HCT116 (cell line): ENCODE measurements around the gene RYR2. TPM values are rescaled to one million over a fixed set of nuclear protein-coding genes. Genes with fewer than 3 reads are reported as not detected.

Source experiments
- ATAC-seq: fragments of 200-7000 bp; cut with Tn5 transposase; 2 replicates; pipeline ENCODE4 v1.9.1; 2020; ENCODE audit warnings: mild to moderate bottlenecking, moderate library complexity
- BruUV-seq: library from RNA; stranded (reverse); fragments of 400-500 nt; replicated peaks from 2 replicates; lab custom pipeline; 2021; lab: Mats Ljungman, UMichigan
- CTCF ChIA-PET: fragments of 300-600 bp; sonication (Branson Sonifier 250); formaldehyde crosslinking; loops from one replicate; lab custom pipeline; 2021; ENCODE audit warnings: antibody characterized with exemption; lab: Charles Lee
- POLR2A ChIA-PET: fragments of 300-600, 350-600 bp; sonication (Branson Sonifier 250); formaldehyde crosslinking; loops from one replicate; lab custom pipeline; 2021; ENCODE audit warnings: antibody characterized with exemption; lab: Charles Lee
- RAD21 ChIA-PET, 2 experiments: fragments of 300-600 bp; sonication (Branson Sonifier 250); formaldehyde crosslinking; loops; one replicate each; lab custom pipeline; 2023; ENCODE audit warnings: low total read pairs in 2 of 2; ENCODE audit not compliant: uncharacterized antibody in 2 of 2, unreplicated experiment in 2 of 2, low non-redundant PET in 1 of 2; lab: Charles Lee
- DNase-seq: peaks from one replicate; pipeline ENCODE4 v3.0.0-alpha.2; 2010; ENCODE audit warnings: low read depth, low spot score
- H2AFZ ChIP-seq: fragments of 200-600 bp; shearing (Covaris generic), sonication (generic); 2 replicates; pipeline ENCODE4 v1.6.1; 2017; ENCODE audit warnings: low read depth, mixed run types, mixed read lengths, antibody characterized with exemption, low read length; ENCODE audit not compliant: poor library complexity, severe bottlenecking
- H3K27ac ChIP-seq: 2 replicates; pipeline ENCODE4 v1.5.1; 2012; ENCODE audit warnings: low read depth, low read length
- H3K27me3 ChIP-seq: fragments of 200-600 bp; sonication (generic); 2 replicates; pipeline ENCODE4 v1.6.1; 2016; ENCODE audit warnings: mixed run types, low read length, mixed read lengths; ENCODE audit not compliant: insufficient read depth
- H3K36me3 ChIP-seq, 2 experiments: fragments of 200-500 bp in 1 of 2; fragments of 200-600 bp in 1 of 2; sonication (Bioruptor generic) in 1 of 2; sonication (generic) in 1 of 2; 2 replicates each; pipeline versions ENCODE4 v1.5.1 to v1.6.1; 2014 to 2016; ENCODE audit warnings: low read length in 2 of 2, inconsistent platforms in 1 of 2, mixed read lengths in 1 of 2, mixed run types in 1 of 2; ENCODE audit not compliant: insufficient read depth in 2 of 2, control insufficient read depth in 1 of 2
- H3K4me1 ChIP-seq, 2 experiments: fragments of 200-600 bp in 1 of 2; sonication (generic) in 1 of 2; 2 replicates each; pipeline versions ENCODE4 v1.5.1 to v1.6.1; 2012 to 2017; ENCODE audit warnings: low read length in 2 of 2, inconsistent platforms in 1 of 2, mild to moderate bottlenecking in 1 of 2, mixed read lengths in 1 of 2, mixed run types in 1 of 2, moderate library complexity in 1 of 2; ENCODE audit not compliant: insufficient read depth in 2 of 2, control insufficient read depth in 1 of 2
- H3K4me2 ChIP-seq: fragments of 200-600 bp; sonication (generic); 2 replicates; pipeline ENCODE4 v1.6.1; 2017; ENCODE audit warnings: mixed run types, low read length, mixed read lengths
- H3K4me3 ChIP-seq, 2 experiments: fragments of 200-600 bp in 1 of 2; sonication (generic) in 1 of 2; replicated peaks in 1 of 2; 2 replicates each; pipeline ENCODE4 v1.5.1; 2011 to 2016; ENCODE audit warnings: low read length in 2 of 2, control low read depth in 1 of 2, low read depth in 1 of 2, mild to moderate bottlenecking in 1 of 2, mixed read lengths in 1 of 2, mixed run types in 1 of 2
- H3K79me2 ChIP-seq: fragments of 200-600 bp; sonication (generic); 2 replicates; pipeline ENCODE4 v1.6.1; 2017; ENCODE audit warnings: mild to moderate bottlenecking, mixed run types, low read length, moderate library complexity, mixed read lengths; ENCODE audit not compliant: insufficient read depth
- H3K9ac ChIP-seq: fragments of 200-600 bp; sonication (generic); 2 replicates; pipeline ENCODE4 v1.6.1; 2016; ENCODE audit warnings: low read length, mixed read lengths
- H3K9me2 ChIP-seq: fragments of 200-600 bp; sonication (generic), shearing (Covaris generic); 2 replicates; pipeline ENCODE4 v1.6.1; 2017; ENCODE audit warnings: mixed run types, mild to moderate bottlenecking, moderate library complexity; ENCODE audit not compliant: insufficient read depth
- H3K9me3 ChIP-seq, 2 experiments: fragments of 200-500 bp in 1 of 2; fragments of 200-600 bp in 1 of 2; sonication (Bioruptor generic) in 1 of 2; sonication (generic) in 1 of 2; 2 replicates each; pipeline ENCODE4 v1.6.1; 2014 to 2017; ENCODE audit warnings: low read length in 2 of 2, mixed read lengths in 2 of 2, inconsistent platforms in 1 of 2, low read depth in 1 of 2, mild to moderate bottlenecking in 1 of 2, mixed run types in 1 of 2, moderate library complexity in 1 of 2; ENCODE audit not compliant: control insufficient read depth in 1 of 2, insufficient read depth in 1 of 2
- H4K20me1 ChIP-seq: fragments of 200-600 bp; sonication (generic), shearing (Covaris generic); 2 replicates; pipeline ENCODE4 v1.6.1; 2017; ENCODE audit warnings: mixed run types, mild to moderate bottlenecking, moderate library complexity; ENCODE audit not compliant: insufficient read depth
- CEBPB ChIP-seq: IDR thresholded peaks from 2 replicates; pipeline ENCODE4 v1.6.1; 2012; ENCODE audit warnings: low read depth
- EGR1 ChIP-seq: IDR thresholded peaks from 2 replicates; pipeline ENCODE4 v1.6.1; 2012; ENCODE audit warnings: low read depth
- ELF1 ChIP-seq: IDR thresholded peaks from 2 replicates; pipeline ENCODE4 v1.6.1; 2012; ENCODE audit warnings: low read depth, borderline replicate concordance
- EZH2 ChIP-seq: fragments of 200-600 bp; sonication (generic); IDR thresholded peaks from 2 replicates; pipeline ENCODE4 v1.6.1; 2017; ENCODE audit warnings: antibody characterized with exemption, mixed run types
- EZH2phosphoT487 ChIP-seq: fragments of 200-600 bp; IDR thresholded peaks from 2 replicates; pipeline ENCODE4 v1.6.1; 2018; ENCODE audit warnings: antibody characterized with exemption, borderline replicate concordance
- JUND ChIP-seq: IDR thresholded peaks from 2 replicates; pipeline ENCODE4 v1.6.1; 2012
- POLR2A ChIP-seq: IDR thresholded peaks from 2 replicates; pipeline ENCODE4 v1.7.0; 2011; ENCODE audit warnings: borderline replicate concordance; ENCODE audit not compliant: insufficient read depth, insufficient read length; ENCODE audit errors: extremely low read depth
- POLR2AphosphoS5 ChIP-seq: IDR thresholded peaks from 2 replicates; pipeline ENCODE4 v1.6.1; 2011; ENCODE audit warnings: mild to moderate bottlenecking, low read depth, low read length, moderate library complexity
- SIN3A ChIP-seq: IDR thresholded peaks from 2 replicates; pipeline ENCODE4 v1.6.1; 2012; ENCODE audit warnings: low read depth
- intact Hi-C: fragments of 100-400 bp; cut with micrococcal nuclease; formaldehyde crosslinking; loops from 2 replicates; pipeline ENCODE4 v1.10.0; 2022
- total RNA-seq: library from RNA; stranded (reverse); gene quantifications from one replicate; pipeline ENCODE4 v1.2.1, GENCODE V29; 2021; ENCODE audit not compliant: unreplicated experiment
- TF ChIP-seq, protein P1 (sequence below): IDR thresholded peaks from 2 replicates; pipeline ENCODE4 v1.6.1; 2012
- TF ChIP-seq, protein P2 (sequence below): IDR thresholded peaks from 2 replicates; pipeline ENCODE4 v1.6.1; 2012
- TF ChIP-seq, protein P3 (sequence below): IDR thresholded peaks from 2 replicates; pipeline ENCODE4 v1.6.1; 2012; ENCODE audit warnings: low read depth
- TF ChIP-seq, protein P4 (sequence below), 3 experiments: fragments of 200-600 bp in 1 of 3; sonication (generic) in 1 of 3; IDR thresholded peaks in 2 of 3; conservative IDR thresholded peaks in 1 of 3; 2 replicates each; pipeline ENCODE4 v1.5.1; 2012 to 2017; ENCODE audit warnings: low read depth in 2 of 3, low read length in 2 of 3, antibody characterized with exemption in 1 of 3, borderline replicate concordance in 1 of 3, control low read depth in 1 of 3, mild to moderate bottlenecking in 1 of 3, mixed read lengths in 1 of 3, mixed run types in 1 of 3, moderate library complexity in 1 of 3; ENCODE audit not compliant: insufficient read depth in 1 of 3

RYR2 gene
- total RNA-seq, 1 experiment from 2014 or later = 0.02 TPM

DNA sequence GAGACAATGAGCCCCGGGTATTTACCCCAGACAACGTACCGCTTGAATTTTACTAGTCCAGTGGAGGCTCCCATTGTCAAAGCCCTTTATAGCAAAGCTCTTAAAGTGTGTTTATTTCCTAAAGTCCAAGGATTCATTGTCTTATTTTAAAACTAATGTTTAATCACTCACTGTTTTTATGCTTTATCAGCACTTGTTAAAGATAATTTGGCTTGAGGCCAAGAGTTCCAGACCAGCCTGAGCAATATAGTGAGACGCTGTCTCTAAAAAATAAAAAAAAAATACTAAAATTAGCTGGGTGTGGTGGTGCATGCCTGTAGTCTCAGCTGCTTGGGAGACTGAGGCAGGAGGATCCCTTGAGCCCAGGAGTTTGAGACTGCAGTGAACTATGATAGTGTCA is 202.8 kb downstream of the RYR2 start:
- H3K4me3 ChIP-seq = no peak overlapping the region
- H3K9ac ChIP-seq = no peak overlapping the region
- TF ChIP-seq, protein P1, sequence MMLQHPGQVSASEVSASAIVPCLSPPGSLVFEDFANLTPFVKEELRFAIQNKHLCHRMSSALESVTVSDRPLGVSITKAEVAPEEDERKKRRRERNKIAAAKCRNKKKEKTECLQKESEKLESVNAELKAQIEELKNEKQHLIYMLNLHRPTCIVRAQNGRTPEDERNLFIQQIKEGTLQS = no peak
- TF ChIP-seq POLR2A (no peak), EGR1 (no peak), CEBPB (no peak), ELF1 (no peak)
- TF ChIP-seq, protein P2, sequence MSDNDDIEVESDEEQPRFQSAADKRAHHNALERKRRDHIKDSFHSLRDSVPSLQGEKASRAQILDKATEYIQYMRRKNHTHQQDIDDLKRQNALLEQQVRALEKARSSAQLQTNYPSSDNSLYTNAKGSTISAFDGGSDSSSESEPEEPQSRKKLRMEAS = no peak
- TF ChIP-seq, protein P3, sequence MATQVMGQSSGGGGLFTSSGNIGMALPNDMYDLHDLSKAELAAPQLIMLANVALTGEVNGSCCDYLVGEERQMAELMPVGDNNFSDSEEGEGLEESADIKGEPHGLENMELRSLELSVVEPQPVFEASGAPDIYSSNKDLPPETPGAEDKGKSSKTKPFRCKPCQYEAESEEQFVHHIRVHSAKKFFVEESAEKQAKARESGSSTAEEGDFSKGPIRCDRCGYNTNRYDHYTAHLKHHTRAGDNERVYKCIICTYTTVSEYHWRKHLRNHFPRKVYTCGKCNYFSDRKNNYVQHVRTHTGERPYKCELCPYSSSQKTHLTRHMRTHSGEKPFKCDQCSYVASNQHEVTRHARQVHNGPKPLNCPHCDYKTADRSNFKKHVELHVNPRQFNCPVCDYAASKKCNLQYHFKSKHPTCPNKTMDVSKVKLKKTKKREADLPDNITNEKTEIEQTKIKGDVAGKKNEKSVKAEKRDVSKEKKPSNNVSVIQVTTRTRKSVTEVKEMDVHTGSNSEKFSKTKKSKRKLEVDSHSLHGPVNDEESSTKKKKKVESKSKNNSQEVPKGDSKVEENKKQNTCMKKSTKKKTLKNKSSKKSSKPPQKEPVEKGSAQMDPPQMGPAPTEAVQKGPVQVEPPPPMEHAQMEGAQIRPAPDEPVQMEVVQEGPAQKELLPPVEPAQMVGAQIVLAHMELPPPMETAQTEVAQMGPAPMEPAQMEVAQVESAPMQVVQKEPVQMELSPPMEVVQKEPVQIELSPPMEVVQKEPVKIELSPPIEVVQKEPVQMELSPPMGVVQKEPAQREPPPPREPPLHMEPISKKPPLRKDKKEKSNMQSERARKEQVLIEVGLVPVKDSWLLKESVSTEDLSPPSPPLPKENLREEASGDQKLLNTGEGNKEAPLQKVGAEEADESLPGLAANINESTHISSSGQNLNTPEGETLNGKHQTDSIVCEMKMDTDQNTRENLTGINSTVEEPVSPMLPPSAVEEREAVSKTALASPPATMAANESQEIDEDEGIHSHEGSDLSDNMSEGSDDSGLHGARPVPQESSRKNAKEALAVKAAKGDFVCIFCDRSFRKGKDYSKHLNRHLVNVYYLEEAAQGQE = no peak
- no peaks in the 10 kb centered on the region for H3K4me1 ChIP-seq
- BruUV-seq = no TSS peak
- POLR2A ChIA-PET = no interaction called here
- no peaks in the 10 kb centered on the region for H3K9me3 ChIP-seq
- ATAC-seq (no peak), DNase-seq (no peak)
- H4K20me1 ChIP-seq = no peaks in the 10 kb centered on the region
- H2AFZ ChIP-seq = no peak overlapping the region
- no peaks in the 10 kb centered on the region for H3K79me2 ChIP-seq
- RAD21 ChIA-PET = no interaction called here
- intact Hi-C loops = no loop called here
- H3K36me3 ChIP-seq = no peaks in the 10 kb centered on the region
- H3K4me2 ChIP-seq = no peak overlapping the region
- H3K9me2 ChIP-seq = no peaks in the 10 kb centered on the region
- no peaks in the 10 kb centered on the region for H3K27me3 ChIP-seq
- CTCF ChIA-PET = no interaction called here
- no peak overlapping the region for H3K27ac ChIP-seq

DNA sequence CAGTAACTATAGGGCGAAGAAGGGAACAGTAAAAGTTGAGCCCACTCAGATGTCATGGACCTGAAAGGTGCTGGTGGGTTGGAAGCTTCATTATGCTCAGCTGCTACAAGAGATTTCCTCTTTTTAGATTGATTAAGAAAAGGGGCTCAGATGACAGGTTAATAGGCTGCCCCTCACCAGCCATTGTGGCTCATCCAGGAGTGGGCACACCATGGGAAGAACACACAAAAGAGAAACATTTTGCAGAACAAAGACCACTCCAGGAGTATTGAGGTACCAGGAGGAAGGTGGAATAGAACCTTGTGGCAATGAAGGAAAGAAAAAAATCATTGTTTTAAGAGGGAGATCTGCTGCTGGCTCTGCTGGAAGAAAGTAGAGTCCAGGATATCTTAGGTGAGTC is 205.5 kb downstream of the RYR2 start:
- RAD21 ChIA-PET = no interaction called here
- H3K27me3 ChIP-seq = no peaks in the 10 kb centered on the region
- CTCF ChIA-PET = no interaction called here
- DNase-seq (no peak), ATAC-seq (no peak)
- POLR2A ChIA-PET = no interaction called here
- H2AFZ ChIP-seq = no peak overlapping the region
- TF ChIP-seq EZH2 = no peak
- no peak for TF ChIP-seq SIN3A
- no peak for TF ChIP-seq POLR2AphosphoS5
- TF ChIP-seq, protein P1 = no peak
- TF ChIP-seq JUND = no peak
- TF ChIP-seq, protein P4, sequence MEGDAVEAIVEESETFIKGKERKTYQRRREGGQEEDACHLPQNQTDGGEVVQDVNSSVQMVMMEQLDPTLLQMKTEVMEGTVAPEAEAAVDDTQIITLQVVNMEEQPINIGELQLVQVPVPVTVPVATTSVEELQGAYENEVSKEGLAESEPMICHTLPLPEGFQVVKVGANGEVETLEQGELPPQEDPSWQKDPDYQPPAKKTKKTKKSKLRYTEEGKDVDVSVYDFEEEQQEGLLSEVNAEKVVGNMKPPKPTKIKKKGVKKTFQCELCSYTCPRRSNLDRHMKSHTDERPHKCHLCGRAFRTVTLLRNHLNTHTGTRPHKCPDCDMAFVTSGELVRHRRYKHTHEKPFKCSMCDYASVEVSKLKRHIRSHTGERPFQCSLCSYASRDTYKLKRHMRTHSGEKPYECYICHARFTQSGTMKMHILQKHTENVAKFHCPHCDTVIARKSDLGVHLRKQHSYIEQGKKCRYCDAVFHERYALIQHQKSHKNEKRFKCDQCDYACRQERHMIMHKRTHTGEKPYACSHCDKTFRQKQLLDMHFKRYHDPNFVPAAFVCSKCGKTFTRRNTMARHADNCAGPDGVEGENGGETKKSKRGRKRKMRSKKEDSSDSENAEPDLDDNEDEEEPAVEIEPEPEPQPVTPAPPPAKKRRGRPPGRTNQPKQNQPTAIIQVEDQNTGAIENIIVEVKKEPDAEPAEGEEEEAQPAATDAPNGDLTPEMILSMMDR (IDR thresholded peaks at IDR 0.05 in 2 of 3, conservative IDR thresholded peaks at IDR 0.05 in 1 of 3; ENCODE audit: borderline replicate concordance in 1 of 3, insufficient read depth in 1 of 3, low read depth in 2 of 3, low read length in 2 of 3) = no peak
- TF ChIP-seq EZH2phosphoT487 = no peak
- no peaks in the 10 kb centered on the region for H4K20me1 ChIP-seq
- H3K36me3 ChIP-seq = no peaks in the 10 kb centered on the region
- no peak overlapping the region for H3K4me3 ChIP-seq
- H3K9me2 ChIP-seq = no peaks in the 10 kb centered on the region
- H3K4me2 ChIP-seq = no peak overlapping the region
- no peak overlapping the region for H3K9ac ChIP-seq
- intact Hi-C loops = no loop called here
- H3K4me1 ChIP-seq = no peaks in the 10 kb centered on the region
- no peak overlapping the region for H3K27ac ChIP-seq
- H3K9me3 ChIP-seq = peaks cover 0 to 3% of the 10 kb centered on the region in 2 experiments; a peak in 1 of 4 replicates
- BruUV-seq = no TSS peak
- H3K79me2 ChIP-seq = no peaks in the 10 kb centered on the region
